Osteoblast (primary cell): ENCODE results near the gene ARHGAP42. TPM values are rescaled to one million over a fixed set of nuclear protein-coding genes. Genes with fewer than 3 reads are reported as not detected.

Experiments used
- DNase-seq: peaks from one replicate; pipeline ENCODE4 v3.0.0; 2011; ENCODE audit warnings: low spot score, mixed read lengths; ENCODE audit not compliant: insufficient read length; ENCODE audit errors: missing footprints
- H2AFZ ChIP-seq: 2 replicates; pipeline ENCODE4 v1.6.0; 2011; ENCODE audit warnings: mild to moderate bottlenecking, low read length
- H3K27ac ChIP-seq: 2 replicates; pipeline ENCODE4 v1.5.1; 2011; ENCODE audit warnings: mild to moderate bottlenecking, low read depth, low read length, moderate library complexity
- H3K27me3 ChIP-seq: 2 replicates; pipeline ENCODE4 v1.6.0; 2012; ENCODE audit warnings: mild to moderate bottlenecking, control low read depth, inconsistent platforms, low read length, moderate library complexity; ENCODE audit not compliant: insufficient read depth
- H3K36me3 ChIP-seq: 2 replicates; pipeline ENCODE4 v1.5.1; 2011; ENCODE audit warnings: mild to moderate bottlenecking, low read length, control low read depth, moderate library complexity; ENCODE audit not compliant: insufficient read depth
- H3K4me1 ChIP-seq: 2 replicates; pipeline ENCODE4 v1.5.1; 2011; ENCODE audit warnings: mild to moderate bottlenecking, low read length, control low read depth, moderate library complexity; ENCODE audit not compliant: insufficient read depth
- H3K4me2 ChIP-seq: 2 replicates; pipeline ENCODE4 v1.6.0; 2011; ENCODE audit warnings: mild to moderate bottlenecking, low read length; ENCODE audit not compliant: insufficient read depth
- H3K4me3 ChIP-seq: fragments of 200-600 bp; sonication (generic); 3 replicates; pipeline ENCODE4 v1.5.1; 2012; ENCODE audit warnings: mild to moderate bottlenecking, low read length, inconsistent platforms; ENCODE audit not compliant: insufficient read depth
- H3K79me2 ChIP-seq: 2 replicates; pipeline ENCODE4 v1.6.0; 2012; ENCODE audit warnings: mild to moderate bottlenecking, low read length, control low read depth, inconsistent platforms; ENCODE audit not compliant: insufficient read depth
- H3K9me3 ChIP-seq: 2 replicates; pipeline ENCODE4 v1.5.1; 2011; ENCODE audit warnings: low read depth, low read length, control low read depth
- H4K20me1 ChIP-seq: 2 replicates; pipeline ENCODE4 v1.6.0; 2012; ENCODE audit warnings: mild to moderate bottlenecking, low read length, control low read depth; ENCODE audit not compliant: insufficient read depth
- total RNA-seq: library from RNA; depleted of rRNA; stranded (reverse); fragments of >200 nt; gene quantifications from 2 replicates; pipeline ENCODE4 v1.2.3, GENCODE V29; 2012
- TF ChIP-seq, protein P1 (sequence below): IDR thresholded peaks from 2 replicates; pipeline ENCODE4 v1.5.1; 2011; ENCODE audit warnings: mild to moderate bottlenecking, low read depth, low read length, moderate library complexity; ENCODE audit errors: extremely low read depth

ARHGAP42 gene
- total RNA-seq, 1 donor = 9.4 TPM

DNA sequence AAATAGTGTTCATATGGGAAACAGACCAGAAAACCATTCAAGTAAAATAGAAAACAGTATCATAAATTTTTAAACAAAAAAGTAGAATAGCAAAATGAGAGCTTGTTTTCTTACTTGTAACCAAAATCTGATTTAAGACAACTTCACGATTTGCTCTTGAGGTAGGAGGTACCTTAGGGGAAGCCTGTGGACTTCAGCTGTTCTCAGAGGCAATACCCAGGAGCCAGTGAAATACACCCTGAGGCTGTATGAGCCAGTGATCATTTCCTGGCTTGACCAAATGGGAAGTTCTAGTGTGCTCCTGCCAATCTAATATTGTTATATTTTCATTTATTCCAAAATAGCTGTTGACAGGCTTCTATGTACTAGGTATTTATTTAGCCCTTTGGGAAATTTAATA is 104.8 kb downstream of the ARHGAP42 start:
- no peak for DNase-seq
- Histone ChIP-seq H3K9me3 (no peaks in the 10 kb centered on the region), H3K27ac (no peak overlapping the region), H3K4me3 (no peak overlapping the region), H3K4me1 (no peaks in the 10 kb centered on the region), H3K4me2 (no peak overlapping the region), H3K36me3 (no peaks in the 10 kb centered on the region), H3K27me3 (no peaks in the 10 kb centered on the region), H2AFZ (no peak overlapping the region), H3K79me2 (no peaks in the 10 kb centered on the region), H4K20me1 (no peaks in the 10 kb centered on the region)
- TF ChIP-seq, protein P1, sequence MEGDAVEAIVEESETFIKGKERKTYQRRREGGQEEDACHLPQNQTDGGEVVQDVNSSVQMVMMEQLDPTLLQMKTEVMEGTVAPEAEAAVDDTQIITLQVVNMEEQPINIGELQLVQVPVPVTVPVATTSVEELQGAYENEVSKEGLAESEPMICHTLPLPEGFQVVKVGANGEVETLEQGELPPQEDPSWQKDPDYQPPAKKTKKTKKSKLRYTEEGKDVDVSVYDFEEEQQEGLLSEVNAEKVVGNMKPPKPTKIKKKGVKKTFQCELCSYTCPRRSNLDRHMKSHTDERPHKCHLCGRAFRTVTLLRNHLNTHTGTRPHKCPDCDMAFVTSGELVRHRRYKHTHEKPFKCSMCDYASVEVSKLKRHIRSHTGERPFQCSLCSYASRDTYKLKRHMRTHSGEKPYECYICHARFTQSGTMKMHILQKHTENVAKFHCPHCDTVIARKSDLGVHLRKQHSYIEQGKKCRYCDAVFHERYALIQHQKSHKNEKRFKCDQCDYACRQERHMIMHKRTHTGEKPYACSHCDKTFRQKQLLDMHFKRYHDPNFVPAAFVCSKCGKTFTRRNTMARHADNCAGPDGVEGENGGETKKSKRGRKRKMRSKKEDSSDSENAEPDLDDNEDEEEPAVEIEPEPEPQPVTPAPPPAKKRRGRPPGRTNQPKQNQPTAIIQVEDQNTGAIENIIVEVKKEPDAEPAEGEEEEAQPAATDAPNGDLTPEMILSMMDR = no peak

DNA sequence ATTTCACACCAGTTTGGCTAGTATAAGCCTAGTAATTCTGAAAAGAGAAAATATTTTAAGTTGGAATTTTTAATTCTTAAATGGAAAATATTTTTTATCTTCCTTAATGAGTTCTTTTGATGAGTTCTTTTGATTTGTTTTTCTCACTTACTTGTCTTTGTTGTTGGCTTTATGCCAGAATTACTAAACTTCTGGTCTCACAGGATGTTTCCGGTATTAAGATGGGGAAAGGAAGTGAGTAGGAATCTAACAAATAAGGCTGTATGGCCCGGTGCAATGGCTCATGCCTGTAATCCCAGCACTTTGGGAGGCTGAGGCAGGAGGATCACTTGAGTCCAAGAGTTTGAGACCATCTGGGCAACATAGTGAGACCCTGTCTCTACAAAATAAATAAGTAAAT is 106.4 kb downstream of the ARHGAP42 start:
- Histone ChIP-seq H3K27me3 (no peaks in the 10 kb centered on the region), H3K4me2 (no peak overlapping the region), H3K9me3 (no peaks in the 10 kb centered on the region), H4K20me1 (no peaks in the 10 kb centered on the region), H3K27ac (no peak overlapping the region), H3K36me3 (no peaks in the 10 kb centered on the region), H3K4me3 (no peak overlapping the region), H2AFZ (no peak overlapping the region), H3K79me2 (no peaks in the 10 kb centered on the region), H3K4me1 (no peaks in the 10 kb centered on the region)
- TF ChIP-seq, protein P1 = no peak
- DNase-seq = no peak

DNA sequence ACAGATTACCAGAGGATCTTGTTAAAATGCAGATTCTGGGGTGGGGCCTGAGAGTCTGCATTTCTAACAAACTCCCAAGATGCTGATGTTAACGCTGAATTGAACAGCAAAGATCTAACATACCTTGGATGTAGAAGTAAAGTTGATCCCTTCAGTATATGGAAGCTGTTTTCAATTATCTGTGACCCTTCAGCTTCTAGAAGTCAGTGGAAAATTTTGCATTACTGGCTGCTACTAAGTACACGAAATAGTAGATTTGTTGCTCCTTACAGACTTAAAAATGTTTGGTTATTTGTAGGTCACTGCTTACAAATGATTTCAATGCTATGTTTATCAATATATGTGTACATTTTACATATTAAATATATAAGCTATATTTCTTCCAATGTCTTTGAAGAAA is 107.4 kb downstream of the ARHGAP42 start:
- TF ChIP-seq, protein P1 = no peak
- H3K27ac ChIP-seq = no peak overlapping the region

DNA sequence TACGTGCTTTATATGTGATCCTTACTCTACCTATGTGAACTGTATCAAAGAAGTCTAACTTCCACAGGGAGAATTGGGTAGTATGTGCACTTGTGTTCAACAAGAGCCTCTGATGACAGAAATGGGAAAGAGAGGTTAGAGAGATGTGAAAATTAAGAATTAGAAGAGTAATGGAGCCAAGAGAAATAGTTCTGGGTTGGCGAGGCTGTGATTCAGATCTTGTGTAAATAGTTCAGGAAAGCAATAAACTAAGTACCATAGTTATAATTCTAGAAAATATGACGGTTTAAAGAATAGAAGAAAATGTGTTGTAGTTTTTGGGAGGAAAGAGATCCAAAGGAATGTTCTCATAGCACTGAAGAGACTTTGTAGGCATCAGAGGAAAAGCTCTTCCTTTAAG is 112.4 kb downstream of the ARHGAP42 start:
- H3K9me3 ChIP-seq = no peaks in the 10 kb centered on the region
- H4K20me1 ChIP-seq = no peaks in the 10 kb centered on the region
- no peak for DNase-seq
- H3K4me2 ChIP-seq = no peak overlapping the region
- no peaks in the 10 kb centered on the region for H3K79me2 ChIP-seq
- H3K4me1 ChIP-seq = no peaks in the 10 kb centered on the region
- H2AFZ ChIP-seq = no peak overlapping the region
- no peaks in the 10 kb centered on the region for H3K36me3 ChIP-seq
- TF ChIP-seq, protein P1 = no peak
- H3K27me3 ChIP-seq = no peaks in the 10 kb centered on the region
- H3K4me3 ChIP-seq = no peak overlapping the region
- no peak overlapping the region for H3K27ac ChIP-seq

More for the DNA sequence above, 107.4 kb downstream of the ARHGAP42 start:
- Histone ChIP-seq H3K9me3 (no peaks in the 10 kb centered on the region), H4K20me1 (no peaks in the 10 kb centered on the region), H2AFZ (no peak overlapping the region), H3K4me1 (no peaks in the 10 kb centered on the region), H3K27me3 (no peaks in the 10 kb centered on the region), H3K4me3 (no peak overlapping the region), H3K4me2 (no peak overlapping the region), H3K36me3 (no peaks in the 10 kb centered on the region), H3K79me2 (no peaks in the 10 kb centered on the region)
- DNase-seq = no peak
